K562 (cell line): ENCODE results near the gene PDIA5. TPM values are rescaled to one million over a fixed set of nuclear protein-coding genes. Genes with fewer than 3 reads are reported as not detected.

Experiments used
- ATAC-seq: fragments of 200-7000 bp; cut with Tn5 transposase; 3 replicates; pipeline ENCODE4 v1.9.1; 2020; ENCODE audit warnings: moderate library complexity
- BruUV-seq: library from RNA; stranded (reverse); fragments of 400-500 nt; replicated peaks from 2 replicates; lab custom pipeline; 2021; lab: Mats Ljungman, UMichigan
- CTCF ChIA-PET: fragments of 300-600 bp; formaldehyde crosslinking; extraction: SDS; loops from one replicate; lab custom pipeline; 2021; ENCODE audit warnings: low intra/inter-chr PET ratio; lab: Yijun Ruan, JAX
- POLR2A ChIA-PET: fragments of 300-600, 350-650 bp; sonication (Branson Sonifier 250); formaldehyde crosslinking; extraction: SDS; loops from one replicate; lab custom pipeline; 2021; ENCODE audit warnings: antibody characterized with exemption, inconsistent platforms; lab: Yijun Ruan, JAX
- DNase-seq, 4 experiments: peaks; one replicate each; pipeline versions ENCODE4 v3.0.0 to v3.0.0-alpha.2; 2011 to 2018; ENCODE audit warnings: low spot score in 3 of 4, mixed read lengths in 3 of 4; ENCODE audit errors: extremely low read depth in 1 of 4
- FAIRE-seq: peaks from 2 replicates; lab custom pipeline; 2011; peaks lifted over from hg19 to GRCh38; lab: Jason Lieb, UNC
- H2AFZ ChIP-seq: 2 replicates; pipeline ENCODE4 v1.6.0; 2011; ENCODE audit warnings: low read depth, low read length, control low read depth, inconsistent platforms
- H3K27ac ChIP-seq: fragments of 200-600 bp; 3 replicates; pipeline ENCODE4 v1.8.0; 2011; ENCODE audit warnings: low read depth, mild to moderate bottlenecking, control low read depth, inconsistent platforms, low read length, moderate library complexity, mixed read lengths; ENCODE audit errors: extremely low read depth
- H3K27me3 ChIP-seq, 2 experiments: fragments of 300-600 bp in 1 of 2; 2 replicates in 1 of 2; 3 replicates in 1 of 2; pipeline versions ENCODE4 v1.6.0 to v1.8.0; 2011; ENCODE audit warnings: inconsistent platforms in 2 of 2, low read length in 2 of 2, mild to moderate bottlenecking in 1 of 2, mixed read lengths in 1 of 2, moderate library complexity in 1 of 2; ENCODE audit not compliant: control insufficient read depth in 2 of 2, insufficient read depth in 2 of 2
- H3K36me3 ChIP-seq: fragments of 300-600 bp; 3 replicates; pipeline ENCODE4 v1.8.0; 2011; ENCODE audit warnings: mild to moderate bottlenecking, low read length, inconsistent platforms; ENCODE audit not compliant: control insufficient read depth, insufficient read depth
- H3K4me1 ChIP-seq, 2 experiments: fragments of 200-600 bp in 1 of 2; replicated peaks in 1 of 2; 2 replicates in 1 of 2; 3 replicates in 1 of 2; pipeline versions ENCODE4 v1.5.1 to v1.8.0; 2011; ENCODE audit warnings: inconsistent platforms in 2 of 2, low read length in 2 of 2, mild to moderate bottlenecking in 1 of 2, mixed read lengths in 1 of 2, moderate library complexity in 1 of 2; ENCODE audit not compliant: control insufficient read depth in 2 of 2, insufficient read depth in 2 of 2
- H3K4me2 ChIP-seq: 2 replicates; pipeline ENCODE4 v1.6.1; 2011; ENCODE audit warnings: low read length, control low read depth, inconsistent platforms, mixed read lengths; ENCODE audit not compliant: insufficient read depth
- H3K4me3 ChIP-seq: fragments of 200-600 bp; sonication (generic), shearing (Covaris generic); 2 replicates; pipeline ENCODE4 v1.5.1; 2016; ENCODE audit warnings: control low read depth, inconsistent platforms
- H3K79me2 ChIP-seq: fragments of 200-600 bp; 3 replicates; pipeline ENCODE4 v1.8.0; 2011; ENCODE audit warnings: low read length, inconsistent platforms; ENCODE audit not compliant: control insufficient read depth, insufficient read depth
- H3K9ac ChIP-seq, 2 experiments: 2 replicates each; pipeline versions ENCODE4 v1.6.0 to v1.6.1; 2011; ENCODE audit warnings: low read depth in 2 of 2, low read length in 2 of 2, control low read depth in 1 of 2, inconsistent platforms in 1 of 2, mild to moderate bottlenecking in 1 of 2, mixed read lengths in 1 of 2; ENCODE audit not compliant: insufficient read depth in 1 of 2
- H3K9me1 ChIP-seq: one replicate; pipeline ENCODE4 v1.6.0; 2011; ENCODE audit warnings: inconsistent platforms, mild to moderate bottlenecking, low read length, moderate library complexity; ENCODE audit not compliant: control insufficient read depth, insufficient read depth
- H3K9me3 ChIP-seq: replicated peaks from 2 replicates; pipeline ENCODE4 v1.5.1; 2011; ENCODE audit warnings: low read depth, low read length, inconsistent platforms; ENCODE audit not compliant: control insufficient read depth, insufficient read depth
- H4K20me1 ChIP-seq: replicated peaks from 2 replicates; pipeline ENCODE4 v1.6.1; 2011; ENCODE audit warnings: low read length, inconsistent platforms, mixed read lengths; ENCODE audit not compliant: control insufficient read depth, insufficient read depth
- DMBX1 ChIP-seq: fragments of 250-450 bp; sonication (Bioruptor Pico); IDR thresholded peaks from 2 replicates; pipeline ENCODE4 v1.8.0; 2022; ENCODE audit warnings: inconsistent platforms, mild to moderate bottlenecking, moderate library complexity, borderline replicate concordance
- DPF2 ChIP-seq: fragments of 450-650 bp; IDR thresholded peaks from 2 replicates; pipeline ENCODE4 v1.6.1; 2016
- EWSR1 ChIP-seq: fragments of 450-650 bp; IDR thresholded peaks from 2 replicates; pipeline ENCODE4 v1.6.1; 2018; ENCODE audit warnings: borderline replicate concordance, mild to moderate bottlenecking, low read depth, moderate library complexity; ENCODE audit not compliant: partially characterized antibody
- EZH2 ChIP-seq: IDR thresholded peaks from 2 replicates; pipeline ENCODE4 v1.6.1; 2012; ENCODE audit warnings: low read depth, mild to moderate bottlenecking, inconsistent platforms, low read length, borderline replicate concordance
- FOXA3 ChIP-seq, 2 experiments: fragments of 450-650 bp in 1 of 2; sonication (generic) in 1 of 2; formaldehyde crosslinking; IDR thresholded peaks in 1 of 2; conservative IDR thresholded peaks in 1 of 2; 2 replicates each; pipeline versions ENCODE4 v1.4.0 to v1.8.0; 2020 to 2022; ENCODE audit warnings: mild to moderate bottlenecking in 2 of 2, missing genetic modification reagents in 1 of 2
- FOXJ2 ChIP-seq: fragments of 200-800 bp; sonication (Bioruptor generic); IDR thresholded peaks from 2 replicates; pipeline ENCODE4 v1.6.1; 2016; ENCODE audit warnings: missing genetic modification characterization, missing compliant biosample characterization
- HDGF ChIP-seq: fragments of 450-650 bp; IDR thresholded peaks from 2 replicates; pipeline ENCODE4 v1.6.1; 2016
- KHSRP ChIP-seq: fragments of 450-650 bp; IDR thresholded peaks from 2 replicates; pipeline ENCODE4 v1.6.1; 2017
- MTF1 ChIP-seq: fragments of 250-450 bp; sonication (Bioruptor Pico); IDR thresholded peaks from 2 replicates; pipeline ENCODE4 v1.9.0; 2021; ENCODE audit warnings: moderate library complexity, mild to moderate bottlenecking, inconsistent platforms, borderline replicate concordance
- NUFIP1 ChIP-seq: fragments of 450-650 bp; IDR thresholded peaks from 2 replicates; pipeline ENCODE4 v1.6.1; 2018; ENCODE audit not compliant: partially characterized antibody
- SIN3A ChIP-seq, 2 experiments: fragments of 150-350 bp in 1 of 2; IDR thresholded peaks; 2 replicates each; pipeline ENCODE4 v1.6.1; 2011 to 2016; ENCODE audit warnings: borderline replicate concordance in 2 of 2, low read depth in 2 of 2, low read length in 2 of 2, mild to moderate bottlenecking in 2 of 2, moderate library complexity in 2 of 2; ENCODE audit not compliant: control insufficient read depth in 1 of 2
- SMARCA5 ChIP-seq: fragments of 450-650 bp; IDR thresholded peaks from 2 replicates; pipeline ENCODE4 v1.6.1; 2016
- TCF7L2 ChIP-seq: fragments of 150-350 bp; IDR thresholded peaks from 2 replicates; pipeline ENCODE4 v1.6.1; 2016; ENCODE audit warnings: low read depth, mild to moderate bottlenecking, low read length, moderate library complexity
- TRIM28 ChIP-seq: fragments of 450-650 bp; IDR thresholded peaks from 2 replicates; pipeline ENCODE4 v1.6.1; 2017
- ZNF431 ChIP-seq: sonication (generic); formaldehyde crosslinking; IDR thresholded peaks from 2 replicates; pipeline ENCODE4 v1.8.0; 2022; ENCODE audit warnings: mild to moderate bottlenecking, missing genetic modification reagents
- WGBS: fragments of 100-300 bp; shearing (Covaris generic); methylation state at CpG from one replicate; pipeline ENCODE4 v1.1.6; 2016; ENCODE audit warnings: low coverage, mixed read lengths; ENCODE audit not compliant: insufficient coverage; ENCODE audit errors: missing lambda C conversion rate; 5-methylcytosine and 5-hydroxymethylcytosine counted together
- in situ Hi-C: fragments of 300-500 bp; cut with MboI; formaldehyde crosslinking; loops from 4 replicates; pipeline ENCODE4 v1.15.0; 2018; ENCODE audit warnings: inconsistent platforms, mixed read lengths
- intact Hi-C: fragments of 100-400 bp; cut with micrococcal nuclease; formaldehyde crosslinking; loops from 2 replicates; pipeline ENCODE4 v1.14.2; 2022
- polyA plus RNA-seq, 8 experiments: library from polyadenylated mRNA; depleted of rRNA in 4 of 8; stranded (reverse) in 5 of 8; unstranded in 3 of 8; fragments of >200 nt; fragmentation: Nextera tagmentation in 2 of 8; fragmentation: Illumina TruSeq in 1 of 8; extraction: Ambion mirVana in 2 of 8; extraction: Trizol in 1 of 8; gene quantifications; 2 replicates each; pipeline versions ENCODE4 v1.2.1 to v1.2.3, GENCODE V29; 2011 to 2014; ENCODE audit warnings: inconsistent platforms in 1 of 8, missing spikeins in 1 of 8
- total RNA-seq, 7 experiments: library from RNA; depleted of rRNA in 6 of 7; stranded (reverse); fragments of >200 nt in 6 of 7; fragmentation: Illumina TruSeq in 2 of 7; extraction: Trizol in 2 of 7; gene quantifications; 2 replicates each; pipeline versions ENCODE4 v1.2.1 to v1.2.3, GENCODE V29; 2011 to 2021; ENCODE audit warnings: low replicate concordance in 1 of 7
- TF ChIP-seq, protein P1 (sequence below): fragments of 250-450 bp; sonication (Bioruptor Pico); IDR thresholded peaks from 2 replicates; pipeline ENCODE4 v1.5.0; 2022; ENCODE audit warnings: mild to moderate bottlenecking
- TF ChIP-seq, protein P2 (sequence below): fragments of 450-650 bp; IDR thresholded peaks from 2 replicates; pipeline ENCODE4 v1.6.1; 2017; ENCODE audit warnings: mild to moderate bottlenecking, moderate library complexity

Gene PDIA5
- total and polyA plus RNA-seq, 9 of the 15 experiments (the other 6 are each of a cell fraction or from before 2014, with no cell fraction given): 3.4 to 31.8 (median 19.6) TPM

DNA sequence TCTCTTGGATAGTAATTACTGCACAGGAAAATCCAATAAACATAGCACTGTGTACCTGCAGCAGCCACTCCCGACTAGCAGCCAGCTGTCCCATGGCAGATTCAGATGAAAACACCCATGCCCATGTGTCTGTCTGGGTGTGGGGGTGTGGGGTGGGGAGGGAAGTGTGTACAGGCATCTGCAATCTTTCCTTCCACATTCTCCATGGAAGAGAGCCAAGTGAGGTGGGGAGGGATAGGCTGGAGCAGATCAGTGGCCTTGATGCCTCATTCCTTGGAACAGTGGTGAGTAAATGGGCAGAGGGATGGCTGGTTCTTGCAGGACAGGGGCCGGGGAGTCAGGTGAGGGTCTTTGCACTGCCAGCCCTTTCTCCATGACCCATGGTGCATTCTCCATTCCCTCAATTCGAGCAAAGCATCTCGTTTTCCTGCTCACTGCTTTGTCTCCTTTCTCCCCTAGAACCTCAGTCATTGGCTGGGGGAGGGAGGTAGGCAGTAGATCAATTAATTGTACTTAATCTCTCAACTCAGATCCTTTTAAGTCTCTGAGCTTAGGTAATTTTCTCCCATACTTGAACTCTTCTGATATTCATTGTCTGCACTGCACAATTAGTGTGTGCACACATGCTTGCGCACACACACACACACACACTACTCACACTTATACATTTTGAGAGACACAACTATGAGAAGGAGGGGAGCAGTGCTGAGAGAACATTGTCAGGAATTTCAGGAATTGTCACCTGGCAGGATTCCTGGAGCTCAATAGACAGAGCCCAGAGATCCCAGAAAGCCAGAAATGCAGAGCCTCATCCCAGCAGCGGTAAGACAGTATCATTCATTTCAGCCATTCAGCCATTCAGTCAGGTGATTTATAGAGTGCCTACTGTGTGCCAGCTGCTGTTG, 31.9 kb downstream of the PDIA5 start (continued):
- TF ChIP-seq MTF1: no peak
- no peak for TF ChIP-seq EZH2
- TF ChIP-seq DMBX1 (CRISPR knock-in tag): no peak
- no peak for TF ChIP-seq SIN3A (IDR thresholded peaks at IDR 0.05; ENCODE audit: borderline replicate concordance in 2 of 2, control insufficient read depth in 1 of 2, low read depth in 2 of 2, low read length in 2 of 2)

DNA sequence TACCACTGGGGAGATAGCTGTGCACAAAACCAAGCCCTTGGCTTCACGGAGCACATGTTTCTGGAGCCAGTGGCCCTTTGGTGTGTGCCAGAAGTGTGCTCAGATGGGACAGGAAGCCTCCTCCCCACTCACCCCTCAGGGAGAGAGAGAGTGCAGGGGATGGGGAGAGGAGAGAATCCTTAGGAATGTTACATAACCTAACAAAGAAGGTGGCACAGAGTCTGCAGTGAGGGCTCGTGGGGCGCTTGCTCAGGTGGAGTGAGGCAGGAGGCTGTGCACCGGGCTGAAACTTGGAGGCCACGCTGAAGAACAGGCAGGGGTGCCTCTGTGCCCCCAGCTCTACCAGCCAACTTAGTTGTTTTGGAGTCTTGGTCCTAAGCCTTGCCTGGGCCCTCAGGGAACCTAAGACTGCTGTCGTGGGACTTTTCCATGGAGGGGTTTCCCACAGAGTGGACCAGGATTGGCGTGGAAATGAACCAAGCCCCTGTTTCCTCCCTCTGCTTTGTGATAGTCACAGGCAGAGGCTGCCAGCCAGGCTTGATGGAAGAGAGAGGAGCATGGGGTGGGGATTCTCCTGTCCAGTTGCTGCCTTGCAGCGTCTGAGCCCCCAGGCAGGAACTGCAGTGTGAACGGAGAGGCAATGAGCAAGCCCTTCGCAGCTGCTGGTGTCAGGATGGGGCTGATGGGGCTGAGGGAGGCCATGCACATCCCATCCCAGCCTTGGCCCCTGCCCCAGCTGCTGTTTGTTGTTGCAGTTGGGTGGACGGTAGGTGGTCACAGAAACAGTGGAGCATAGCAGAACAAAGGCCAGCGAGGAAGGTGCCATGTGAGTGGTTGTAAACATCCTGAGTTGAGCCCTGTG, 32.7 kb downstream of the PDIA5 start:
- no peak overlapping the region; a peak in 1 of 4 replicates for H3K9ac ChIP-seq
- TF ChIP-seq KHSRP (no peak), TCF7L2 (no peak), FOXA3 (CRISPR knock-in tag; conservative IDR thresholded peaks at IDR 0.05 in 1 of 2, IDR thresholded peaks at IDR 0.05 in 1 of 2) (no peak), ZNF431 (CRISPR knock-in tag) (no peak), SMARCA5 (no peak), DPF2 (no peak), EWSR1 (no peak), TRIM28 (no peak), FOXJ2 (tag) (no peak), NUFIP1 (no peak), HDGF (no peak)
- TF ChIP-seq, protein P1, sequence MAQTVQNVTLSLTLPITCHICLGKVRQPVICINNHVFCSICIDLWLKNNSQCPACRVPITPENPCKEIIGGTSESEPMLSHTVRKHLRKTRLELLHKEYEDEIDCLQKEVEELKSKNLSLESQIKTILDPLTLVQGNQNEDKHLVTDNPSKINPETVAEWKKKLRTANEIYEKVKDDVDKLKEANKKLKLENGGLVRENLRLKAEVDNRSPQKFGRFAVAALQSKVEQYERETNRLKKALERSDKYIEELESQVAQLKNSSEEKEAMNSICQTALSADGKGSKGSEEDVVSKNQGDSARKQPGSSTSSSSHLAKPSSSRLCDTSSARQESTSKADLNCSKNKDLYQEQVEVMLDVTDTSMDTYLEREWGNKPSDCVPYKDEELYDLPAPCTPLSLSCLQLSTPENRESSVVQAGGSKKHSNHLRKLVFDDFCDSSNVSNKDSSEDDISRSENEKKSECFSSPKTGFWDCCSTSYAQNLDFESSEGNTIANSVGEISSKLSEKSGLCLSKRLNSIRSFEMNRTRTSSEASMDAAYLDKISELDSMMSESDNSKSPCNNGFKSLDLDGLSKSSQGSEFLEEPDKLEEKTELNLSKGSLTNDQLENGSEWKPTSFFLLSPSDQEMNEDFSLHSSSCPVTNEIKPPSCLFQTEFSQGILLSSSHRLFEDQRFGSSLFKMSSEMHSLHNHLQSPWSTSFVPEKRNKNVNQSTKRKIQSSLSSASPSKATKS: no peak
- TF ChIP-seq, protein P2, sequence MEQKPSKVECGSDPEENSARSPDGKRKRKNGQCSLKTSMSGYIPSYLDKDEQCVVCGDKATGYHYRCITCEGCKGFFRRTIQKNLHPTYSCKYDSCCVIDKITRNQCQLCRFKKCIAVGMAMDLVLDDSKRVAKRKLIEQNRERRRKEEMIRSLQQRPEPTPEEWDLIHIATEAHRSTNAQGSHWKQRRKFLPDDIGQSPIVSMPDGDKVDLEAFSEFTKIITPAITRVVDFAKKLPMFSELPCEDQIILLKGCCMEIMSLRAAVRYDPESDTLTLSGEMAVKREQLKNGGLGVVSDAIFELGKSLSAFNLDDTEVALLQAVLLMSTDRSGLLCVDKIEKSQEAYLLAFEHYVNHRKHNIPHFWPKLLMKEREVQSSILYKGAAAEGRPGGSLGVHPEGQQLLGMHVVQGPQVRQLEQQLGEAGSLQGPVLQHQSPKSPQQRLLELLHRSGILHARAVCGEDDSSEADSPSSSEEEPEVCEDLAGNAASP: no peak

More for the DNA sequence above, 32.7 kb downstream of the PDIA5 start:
- 96% methylated on average over 4 of the region's 12 CpGs for WGBS
- ChIA-PET POLR2A (no interaction called here), CTCF (no interaction called here)
- ATAC-seq (no peak), DNase-seq (no peak), FAIRE-seq (no peak)
- H3K9me3 ChIP-seq: no peaks in the 10 kb centered on the region
- no peaks in the 10 kb centered on the region for H3K27me3 ChIP-seq
- intact Hi-C loops: no loop called here
- no peaks in the 10 kb centered on the region for H3K9me1 ChIP-seq
- no TSS peak for BruUV-seq
- H3K4me3 ChIP-seq: no peak overlapping the region
- in situ Hi-C loops: no loop called here
- peaks cover 70% of the 10 kb centered on the region; the same call in 2 of the 3 replicates for H3K36me3 ChIP-seq
- no peaks in the 10 kb centered on the region for H3K79me2 ChIP-seq
- H3K4me2 ChIP-seq: no peak overlapping the region
- no peak overlapping the region for H2AFZ ChIP-seq
- no peaks in the 10 kb centered on the region for H4K20me1 ChIP-seq
- no peak overlapping the region for H3K27ac ChIP-seq
- H3K4me1 ChIP-seq: no peaks in the 10 kb centered on the region
